ENCODE measurements around the gene NKAPL.
"Not testable (repeated sequence)": the region's sequence is repeated elsewhere in the genome, so short reads cannot be mapped to it uniquely, and the experiment has no call there.

The NKAPL gene

GRCh38 chr6:28303570-28303969, 44.5 kb downstream of the NKAPL start:
- DNase-seq, result no peak

GRCh38 chr6:28306363-28306762, 47.3 kb downstream of the NKAPL start:
- DNase-seq, result not testable (repeated sequence)
